HCT116 (cell line): Measurements from ENCODE around the gene EVI5L.

ENCODE experiments used
- EZH2phosphoT487 ChIP-seq: fragments of 200-600 bp; IDR thresholded peaks from 2 replicates; pipeline ENCODE4 v1.6.1; 2018; ENCODE audit warnings: antibody characterized with exemption, borderline replicate concordance
- JUND ChIP-seq: IDR thresholded peaks from 2 replicates; pipeline ENCODE4 v1.6.1; 2012
- SP1 ChIP-seq: IDR thresholded peaks from 2 replicates; pipeline ENCODE4 v1.6.1; 2012; ENCODE audit warnings: low read depth
- SRF ChIP-seq: IDR thresholded peaks from 2 replicates; pipeline ENCODE4 v1.6.1; 2012; ENCODE audit warnings: low read depth
- YY1 ChIP-seq: IDR thresholded peaks from 2 replicates; pipeline ENCODE4 v1.6.1; 2011; ENCODE audit warnings: low read length, low read depth, moderate library complexity, mild to moderate bottlenecking; ENCODE audit not compliant: insufficient replicate concordance; ENCODE audit errors: extremely low read depth
- TF ChIP-seq, protein P1 (sequence below): IDR thresholded peaks from 2 replicates; pipeline ENCODE4 v1.6.1; 2012

DNA sequence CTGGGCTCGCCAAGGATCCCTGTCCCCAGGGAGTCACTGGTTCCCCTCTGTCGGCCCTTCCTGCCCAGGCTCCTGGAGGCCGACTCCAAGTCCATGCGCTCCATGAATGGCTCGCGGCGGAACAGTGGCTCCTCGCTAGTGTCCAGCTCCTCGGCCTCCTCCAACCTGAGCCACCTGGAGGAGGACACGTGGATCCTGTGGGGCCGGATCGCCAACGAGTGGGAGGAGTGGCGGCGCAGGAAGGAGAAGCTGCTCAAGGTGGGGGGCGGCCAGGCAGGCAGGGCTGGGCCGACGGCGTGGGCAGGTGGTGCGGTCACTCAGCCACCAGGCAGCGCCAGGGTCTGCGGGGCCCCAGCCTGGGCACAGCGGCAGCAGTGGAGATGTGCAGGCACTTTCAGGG is 17.6 kb downstream of the EVI5L start:
- TF ChIP-seq SP1 = no peak
- no peak for TF ChIP-seq SRF
- TF ChIP-seq, protein P1, sequence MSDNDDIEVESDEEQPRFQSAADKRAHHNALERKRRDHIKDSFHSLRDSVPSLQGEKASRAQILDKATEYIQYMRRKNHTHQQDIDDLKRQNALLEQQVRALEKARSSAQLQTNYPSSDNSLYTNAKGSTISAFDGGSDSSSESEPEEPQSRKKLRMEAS = no peak
- TF ChIP-seq YY1 = no peak
- TF ChIP-seq EZH2phosphoT487 = no peak
- TF ChIP-seq JUND = no peak
